ENCODE measurements around the gene C1RL.
"Not testable (repeated sequence)": the region's sequence is repeated elsewhere in the genome, so short reads cannot be mapped to it uniquely, and the experiment has no call there.

C1RL gene

GRCh38 chr12:7061596-7061995 lies 47.4 kb downstream of the C1RL start:
- no peak for DNase-seq (ENCODE audit: low spot score)

- DNase-seq (ENCODE audit: low spot score): no peak
Measured at GRCh38 chr12:7061138-7061537, 47.9 kb downstream of the C1RL start.

GRCh38 chr12:7060353-7060954 lies 48.6 kb downstream of the C1RL start, which contains the start of gene C1S:
TSS of gene C1S (plus strand) at chr12:7060718. CDS start at chr12:7061913, 1,195 bp downstream.
- no peak for DNase-seq (ENCODE audit: low spot score)

- DNase-seq (ENCODE audit: low spot score): no peak
Measured at GRCh38 chr12:7059780-7060179, 49.2 kb downstream of the C1RL start.

- no peak for DNase-seq (ENCODE audit: low spot score)
Measured at GRCh38 chr12:7058850-7059395, 50.1 kb downstream of the C1RL start.

- no peak for DNase-seq (ENCODE audit: low spot score)
Measured at GRCh38 chr12:7058163-7058845, 50.7 kb downstream of the C1RL start.

GRCh38 chr12:7055736-7056135 lies 53.3 kb downstream of the C1RL start:
- not testable (repeated sequence) for DNase-seq (ENCODE audit: low spot score)

- DNase-seq (ENCODE audit: low spot score): no peak
Measured at GRCh38 chr12:7054925-7055324, 54.1 kb downstream of the C1RL start.

GRCh38 chr12:7049973-7050372 lies 59.0 kb downstream of the C1RL start:
- not testable (repeated sequence) for DNase-seq (ENCODE audit: low spot score)

- not testable (repeated sequence) for DNase-seq (ENCODE audit: low spot score)
Measured at GRCh38 chr12:7049445-7049951, 59.5 kb downstream of the C1RL start.

- DNase-seq (ENCODE audit: low spot score): no peak
Measured at GRCh38 chr12:7047306-7047705, 61.7 kb downstream of the C1RL start.

GRCh38 chr12:7046383-7047105 lies 62.5 kb downstream of the C1RL start:
- no peak for DNase-seq (ENCODE audit: low spot score)

- DNase-seq (ENCODE audit: low spot score): no peak
Measured at GRCh38 chr12:7045913-7046312, 63.1 kb downstream of the C1RL start.

Measured in LoVo (cell line).